ENCODE results near the gene SH3GL3.

Gene SH3GL3

GRCh38 chr15:83430441-83430840 is 16.7 kb upstream of the SH3GL3 start:
- Histone ChIP-seq H3K79me2 (ENCODE audit: control insufficient read depth, insufficient read depth, low read length, poor library complexity) (no peaks in the 10 kb centered on the region), H3K36me3 (ENCODE audit: control insufficient read depth in 1 of 2, insufficient read depth in 2 of 2, low read length in 2 of 2) (no peaks in the 10 kb centered on the region), H2AK5ac (ENCODE audit: low read length) (no peak overlapping the region), H3K4me3 (ENCODE audit: low read depth, low read length) (no peak overlapping the region), H2BK12ac (ENCODE audit: low read length) (no peak overlapping the region), H3K18ac (ENCODE audit: low read length) (no peak overlapping the region), H3K4ac (ENCODE audit: low read depth, low read length) (no peak overlapping the region), H3K9me3 (ENCODE audit: insufficient read depth, low read depth, low read length) (no peaks in the 10 kb centered on the region), H4K12ac (ENCODE audit: low read depth, low read length) (no peak overlapping the region), H3K27ac (ENCODE audit: low read depth, low read length) (no peak overlapping the region), H3K27me3 (ENCODE audit: insufficient read depth, low read length) (no peaks in the 10 kb centered on the region), H3K4me2 (ENCODE audit: low read length) (no peak overlapping the region), H3K23ac (ENCODE audit: low read length) (no peak overlapping the region), H4K8ac (ENCODE audit: low read depth, low read length) (no peak overlapping the region), H3K9ac (ENCODE audit: low read length) (no peak overlapping the region), H3K79me1 (ENCODE audit: low read length) (no peaks in the 10 kb centered on the region), H2BK5ac (ENCODE audit: low read depth, low read length, poor library complexity) (no peak overlapping the region), H4K91ac (ENCODE audit: low read depth, low read length) (no peak overlapping the region), H2AFZ (ENCODE audit: insufficient read depth, low read length, poor library complexity) (no peak overlapping the region), H3K14ac (ENCODE audit: low read length) (no peak overlapping the region), H3K4me1 (ENCODE audit: control insufficient read depth in 1 of 2, insufficient read depth in 2 of 2, low read length in 2 of 2) (no peaks in the 10 kb centered on the region), H2BK120ac (ENCODE audit: insufficient read depth, low read length, poor library complexity) (no peak overlapping the region)
- peak in 1 of 2 donors; percentile 23 for DNase-seq
- no CpG with 5 or more reads among the region's 3 CpGs for WGBS (ENCODE audit: extremely low coverage, insufficient coverage, insufficient read length)

GRCh38 chr15:83431521-83431920 is 15.6 kb upstream of the SH3GL3 start:
- H3K27ac ChIP-seq (ENCODE audit: low read depth, low read length), result no peak overlapping the region
- no CpG with 5 or more reads among the region's 2 CpGs for WGBS (ENCODE audit: extremely low coverage, insufficient coverage, insufficient read length)
- no peak overlapping the region for H3K4ac ChIP-seq (ENCODE audit: low read depth, low read length)
- no peak overlapping the region for H3K9ac ChIP-seq (ENCODE audit: low read length)
- no peak overlapping the region for H2BK120ac ChIP-seq (ENCODE audit: insufficient read depth, low read length, poor library complexity)
- no peak overlapping the region for H3K18ac ChIP-seq (ENCODE audit: low read length)
- H3K27me3 ChIP-seq (ENCODE audit: insufficient read depth, low read length), result no peaks in the 10 kb centered on the region
- no peak overlapping the region for H3K4me3 ChIP-seq (ENCODE audit: low read depth, low read length)
- H4K91ac ChIP-seq (ENCODE audit: low read depth, low read length), result no peak overlapping the region
- H3K79me2 ChIP-seq (ENCODE audit: control insufficient read depth, insufficient read depth, low read length, poor library complexity), result no peaks in the 10 kb centered on the region
- H3K4me2 ChIP-seq (ENCODE audit: low read length), result no peak overlapping the region
- no peaks in the 10 kb centered on the region for H3K79me1 ChIP-seq (ENCODE audit: low read length)
- no peak overlapping the region for H2AFZ ChIP-seq (ENCODE audit: insufficient read depth, low read length, poor library complexity)
- no peak overlapping the region for H3K23ac ChIP-seq (ENCODE audit: low read length)
- no peak overlapping the region for H4K12ac ChIP-seq (ENCODE audit: low read depth, low read length)
- no peaks in the 10 kb centered on the region for H3K4me1 ChIP-seq (ENCODE audit: control insufficient read depth in 1 of 2, insufficient read depth in 2 of 2, low read length in 2 of 2)
- no peaks in the 10 kb centered on the region for H3K9me3 ChIP-seq (ENCODE audit: insufficient read depth, low read depth, low read length)
- no peak for DNase-seq
- H3K14ac ChIP-seq (ENCODE audit: low read length), result no peak overlapping the region
- no peak overlapping the region for H2AK5ac ChIP-seq (ENCODE audit: low read length)
- H2BK12ac ChIP-seq (ENCODE audit: low read length), result no peak overlapping the region
- H3K36me3 ChIP-seq (ENCODE audit: control insufficient read depth in 1 of 2, insufficient read depth in 2 of 2, low read length in 2 of 2), result no peaks in the 10 kb centered on the region
- H2BK5ac ChIP-seq (ENCODE audit: low read depth, low read length, poor library complexity), result no peak overlapping the region
- H4K8ac ChIP-seq (ENCODE audit: low read depth, low read length), result no peak overlapping the region

- no CpG with 5 or more reads among the region's 8 CpGs for WGBS (ENCODE audit: extremely low coverage, insufficient coverage, insufficient read length)
- no peaks in the 10 kb centered on the region for H3K36me3 ChIP-seq (ENCODE audit: control insufficient read depth in 1 of 2, insufficient read depth in 2 of 2, low read length in 2 of 2)
Observed at GRCh38 chr15:83435202-83435601, 11.9 kb upstream of the SH3GL3 start.

GRCh38 chr15:83435782-83436181 is 11.4 kb upstream of the SH3GL3 start:
- no CpG with 5 or more reads among the region's 8 CpGs for WGBS (ENCODE audit: extremely low coverage, insufficient coverage, insufficient read length)
- no peak overlapping the region for H3K4ac ChIP-seq (ENCODE audit: low read depth, low read length)
- no peak overlapping the region for H2AK5ac ChIP-seq (ENCODE audit: low read length)

More at GRCh38 chr15:83435202-83435601, 11.9 kb upstream of the SH3GL3 start:
- Histone ChIP-seq H3K4me2 (ENCODE audit: low read length) (no peak overlapping the region), H2BK5ac (ENCODE audit: low read depth, low read length, poor library complexity) (no peak overlapping the region), H3K23ac (ENCODE audit: low read length) (no peak overlapping the region), H3K4ac (ENCODE audit: low read depth, low read length) (no peak overlapping the region), H3K4me3 (ENCODE audit: low read depth, low read length) (no peak overlapping the region), H3K27ac (ENCODE audit: low read depth, low read length) (no peak overlapping the region), H2BK12ac (ENCODE audit: low read length) (no peak overlapping the region), H3K18ac (ENCODE audit: low read length) (no peak overlapping the region), H4K8ac (ENCODE audit: low read depth, low read length) (no peak overlapping the region), H3K4me1 (ENCODE audit: control insufficient read depth in 1 of 2, insufficient read depth in 2 of 2, low read length in 2 of 2) (no peaks in the 10 kb centered on the region), H4K91ac (ENCODE audit: low read depth, low read length) (no peak overlapping the region), H2AFZ (ENCODE audit: insufficient read depth, low read length, poor library complexity) (no peak overlapping the region), H4K12ac (ENCODE audit: low read depth, low read length) (no peak overlapping the region), H3K9me3 (ENCODE audit: insufficient read depth, low read depth, low read length) (no peaks in the 10 kb centered on the region), H3K79me1 (ENCODE audit: low read length) (no peaks in the 10 kb centered on the region), H3K9ac (ENCODE audit: low read length) (no peak overlapping the region), H3K27me3 (ENCODE audit: insufficient read depth, low read length) (no peaks in the 10 kb centered on the region), H3K14ac (ENCODE audit: low read length) (no peak overlapping the region), H3K79me2 (ENCODE audit: control insufficient read depth, insufficient read depth, low read length, poor library complexity) (no peaks in the 10 kb centered on the region), H2BK120ac (ENCODE audit: insufficient read depth, low read length, poor library complexity) (no peak overlapping the region), H2AK5ac (ENCODE audit: low read length) (no peak overlapping the region)
- DNase-seq, result no peak

More at GRCh38 chr15:83435782-83436181, 11.4 kb upstream of the SH3GL3 start:
- no peak overlapping the region for H3K18ac ChIP-seq (ENCODE audit: low read length)
- H3K23ac ChIP-seq (ENCODE audit: low read length), result no peak overlapping the region
- no peak overlapping the region for H3K4me2 ChIP-seq (ENCODE audit: low read length)
- H3K9me3 ChIP-seq (ENCODE audit: insufficient read depth, low read depth, low read length), result no peaks in the 10 kb centered on the region
- DNase-seq, result peak in 1 of 2 donors; percentile 9
- H2BK5ac ChIP-seq (ENCODE audit: low read depth, low read length, poor library complexity), result no peak overlapping the region
- H2BK12ac ChIP-seq (ENCODE audit: low read length), result no peak overlapping the region
- H3K36me3 ChIP-seq (ENCODE audit: control insufficient read depth in 1 of 2, insufficient read depth in 2 of 2, low read length in 2 of 2), result no peaks in the 10 kb centered on the region
- no peaks in the 10 kb centered on the region for H3K79me1 ChIP-seq (ENCODE audit: low read length)
- no peak overlapping the region for H3K4me3 ChIP-seq (ENCODE audit: low read depth, low read length)
- H3K4me1 ChIP-seq (ENCODE audit: control insufficient read depth in 1 of 2, insufficient read depth in 2 of 2, low read length in 2 of 2), result no peaks in the 10 kb centered on the region
- H2AFZ ChIP-seq (ENCODE audit: insufficient read depth, low read length, poor library complexity), result no peak overlapping the region
- H4K12ac ChIP-seq (ENCODE audit: low read depth, low read length), result no peak overlapping the region
- H4K8ac ChIP-seq (ENCODE audit: low read depth, low read length), result no peak overlapping the region
- no peak overlapping the region for H3K27ac ChIP-seq (ENCODE audit: low read depth, low read length)
- H3K14ac ChIP-seq (ENCODE audit: low read length), result no peak overlapping the region
- no peak overlapping the region for H3K9ac ChIP-seq (ENCODE audit: low read length)
- no peaks in the 10 kb centered on the region for H3K79me2 ChIP-seq (ENCODE audit: control insufficient read depth, insufficient read depth, low read length, poor library complexity)
- no peak overlapping the region for H2BK120ac ChIP-seq (ENCODE audit: insufficient read depth, low read length, poor library complexity)
- H3K27me3 ChIP-seq (ENCODE audit: insufficient read depth, low read length), result no peaks in the 10 kb centered on the region
- no peak overlapping the region for H4K91ac ChIP-seq (ENCODE audit: low read depth, low read length)

Measured in trophoblast cell (in vitro differentiated cells and primary cell).